Measurements from ENCODE around the gene DEAF1. TPM values are rescaled to one million over a fixed set of nuclear protein-coding genes. Genes with fewer than 3 reads are reported as not detected.

DEAF1 gene
- total and polyA plus RNA-seq, 2 experiments from 2014 or later = 42.6 to 47.8 TPM

- no peak overlapping the region for H3K27ac Mint-ChIP-seq
- no peaks in the 10 kb centered on the region for H3K9me2 ChIP-seq (ENCODE audit: insufficient read depth)
- H3K79me2 ChIP-seq (replicated peaks; ENCODE audit: insufficient read depth) = no peaks in the 10 kb centered on the region
- peak overlapping the region; percentile 88 for H3K4me2 ChIP-seq
- peak overlapping the region; percentile 65 for H3K4me3 ChIP-seq
- TF ChIP-seq ZNF331 (CRISPR knock-in tag; IDR thresholded peaks at IDR 0.05; ENCODE audit: low read depth) (no peak), EZH2phosphoT487 (IDR thresholded peaks at IDR 0.05; ENCODE audit: unreplicated experiment) (no peak), CTCF (conservative IDR thresholded peaks at IDR 0.05; ENCODE audit: low read depth in 2 of 2) (no peak), ETS1 (IDR thresholded peaks at IDR 0.05) (no peak), STAT1 (IDR thresholded peaks at IDR 0.05; ENCODE audit: unreplicated experiment) (no peak), ZNF462 (CRISPR knock-in tag; IDR thresholded peaks at IDR 0.05) (no peak), POLR2AphosphoS5 (IDR thresholded peaks at IDR 0.05; ENCODE audit: low read depth) (no peak), ZNF114 (CRISPR knock-in tag; IDR thresholded peaks at IDR 0.05) (no peak), EZH2 (IDR thresholded peaks at IDR 0.05; ENCODE audit: low read depth, unreplicated experiment) (no peak), NANOG (IDR thresholded peaks at IDR 0.05; ENCODE audit: borderline replicate concordance) (no peak), CREB1 (CRISPR knock-in tag; IDR thresholded peaks at IDR 0.05; ENCODE audit: low read depth) (no peak), REST (IDR thresholded peaks at IDR 0.05; ENCODE audit: unreplicated experiment) (no peak), JUNB (IDR thresholded peaks at IDR 0.05; ENCODE audit: unreplicated experiment) (no peak)
- H3K36me3 ChIP-seq (ENCODE audit: insufficient read depth) = no peaks in the 10 kb centered on the region
- peaks cover 26% of the 10 kb centered on the region for H3K4me1 Mint-ChIP-seq
- H3K27ac ChIP-seq (ENCODE audit: low read depth) = no peak overlapping the region
- no peaks in the 10 kb centered on the region for H3K27me3 ChIP-seq (ENCODE audit: insufficient read depth)
- ATAC-seq = peak; percentile 3
- no peaks in the 10 kb centered on the region for H4K20me1 ChIP-seq (replicated peaks; ENCODE audit: insufficient read depth)
- H3K4me3 Mint-ChIP-seq = peak overlapping the region; percentile 64
- H3K4me1 ChIP-seq (ENCODE audit: insufficient read depth) = peaks cover 19% of the 10 kb centered on the region
- H2AFZ ChIP-seq = peak overlapping the region; percentile 47; the same call in 1 of the 2 replicates
- H3K27me3 Mint-ChIP-seq (ENCODE audit: insufficient read depth, low read depth, poor library complexity) = peaks cover 11% of the 10 kb centered on the region
- H3F3A ChIP-seq (replicated peaks; ENCODE audit: low read depth) = 0 out of 2 replicates have a peak, but pooled peaks cover 18% of the 10 kb centered on the region
- H3K9me3 Mint-ChIP-seq = no peaks in the 10 kb centered on the region
- no peak for DNase-seq (ENCODE audit: low spot score)
- H3K36me3 Mint-ChIP-seq (ENCODE audit: low read depth) = no peaks in the 10 kb centered on the region
Measured at GRCh38 chr11:706439-706956, 11.5 kb upstream of the DEAF1 start.

All from GM23338 (cell line).